H1 (cell line): Measurements from ENCODE around the gene CISH.

Experiments used
- CBX8 ChIP-seq: fragments of 300-800, 300-1000 bp; sonication (generic); IDR thresholded peaks from 2 replicates; pipeline ENCODE4 v1.7.1; 2016; ENCODE audit warnings: low read depth, low read length, borderline replicate concordance
- CREB1 ChIP-seq: IDR thresholded peaks from 2 replicates; pipeline ENCODE4 v1.6.1; 2012; ENCODE audit warnings: inconsistent platforms
- EP300 ChIP-seq, 2 experiments: IDR thresholded peaks; 1 replicate in 1 of 2; 2 replicates in 1 of 2; pipeline ENCODE4 v1.6.1; 2011 to 2012; ENCODE audit warnings: low read depth in 2 of 2, low read length in 2 of 2, mild to moderate bottlenecking in 2 of 2, borderline replicate concordance in 1 of 2, inconsistent platforms in 1 of 2, moderate library complexity in 1 of 2
- EZH2 ChIP-seq: fragments of 200-600 bp; sonication (generic); IDR thresholded peaks from 2 replicates; pipeline ENCODE4 v1.7.1; 2012; ENCODE audit warnings: low read depth, mild to moderate bottlenecking, moderate library complexity, low read length, inconsistent platforms; ENCODE audit not compliant: severe bottlenecking
- GABPA ChIP-seq: IDR thresholded peaks from 2 replicates; pipeline ENCODE4 v1.6.1; 2011; ENCODE audit warnings: mild to moderate bottlenecking, low read length, moderate library complexity, borderline replicate concordance; ENCODE audit not compliant: insufficient read depth
- TCF12 ChIP-seq: IDR thresholded peaks from 2 replicates; pipeline ENCODE4 v1.6.1; 2011; ENCODE audit warnings: low read depth, mild to moderate bottlenecking, low read length
- TF ChIP-seq, protein P1 (sequence below): IDR thresholded peaks from 2 replicates; pipeline ENCODE4 v1.6.1; 2012; ENCODE audit warnings: inconsistent platforms
- TF ChIP-seq, protein P2 (sequence below), 3 experiments: IDR thresholded peaks; 1 replicate in 2 of 3; 2 replicates in 1 of 3; pipeline versions ENCODE4 v1.5.1 to v1.6.1; 2011; ENCODE audit warnings: low read length in 3 of 3, mild to moderate bottlenecking in 3 of 3, inconsistent platforms in 2 of 3, low read depth in 1 of 3, moderate library complexity in 1 of 3; ENCODE audit not compliant: insufficient read depth in 1 of 3; ENCODE audit errors: control extremely low read depth in 1 of 3
- TF ChIP-seq, protein P3 (sequence below): IDR thresholded peaks from 2 replicates; pipeline ENCODE4 v1.6.1; 2012; ENCODE audit warnings: low read length, inconsistent platforms

- no peak for TF ChIP-seq EZH2
- TF ChIP-seq, protein P1, sequence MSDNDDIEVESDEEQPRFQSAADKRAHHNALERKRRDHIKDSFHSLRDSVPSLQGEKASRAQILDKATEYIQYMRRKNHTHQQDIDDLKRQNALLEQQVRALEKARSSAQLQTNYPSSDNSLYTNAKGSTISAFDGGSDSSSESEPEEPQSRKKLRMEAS, result no peak
- TF ChIP-seq, protein P2, sequence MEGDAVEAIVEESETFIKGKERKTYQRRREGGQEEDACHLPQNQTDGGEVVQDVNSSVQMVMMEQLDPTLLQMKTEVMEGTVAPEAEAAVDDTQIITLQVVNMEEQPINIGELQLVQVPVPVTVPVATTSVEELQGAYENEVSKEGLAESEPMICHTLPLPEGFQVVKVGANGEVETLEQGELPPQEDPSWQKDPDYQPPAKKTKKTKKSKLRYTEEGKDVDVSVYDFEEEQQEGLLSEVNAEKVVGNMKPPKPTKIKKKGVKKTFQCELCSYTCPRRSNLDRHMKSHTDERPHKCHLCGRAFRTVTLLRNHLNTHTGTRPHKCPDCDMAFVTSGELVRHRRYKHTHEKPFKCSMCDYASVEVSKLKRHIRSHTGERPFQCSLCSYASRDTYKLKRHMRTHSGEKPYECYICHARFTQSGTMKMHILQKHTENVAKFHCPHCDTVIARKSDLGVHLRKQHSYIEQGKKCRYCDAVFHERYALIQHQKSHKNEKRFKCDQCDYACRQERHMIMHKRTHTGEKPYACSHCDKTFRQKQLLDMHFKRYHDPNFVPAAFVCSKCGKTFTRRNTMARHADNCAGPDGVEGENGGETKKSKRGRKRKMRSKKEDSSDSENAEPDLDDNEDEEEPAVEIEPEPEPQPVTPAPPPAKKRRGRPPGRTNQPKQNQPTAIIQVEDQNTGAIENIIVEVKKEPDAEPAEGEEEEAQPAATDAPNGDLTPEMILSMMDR (IDR thresholded peaks at IDR 0.05; ENCODE audit: control extremely low read depth in 1 of 3, insufficient read depth in 1 of 3, low read depth in 1 of 3, low read length in 3 of 3), result no peak
- TF ChIP-seq, protein P3, sequence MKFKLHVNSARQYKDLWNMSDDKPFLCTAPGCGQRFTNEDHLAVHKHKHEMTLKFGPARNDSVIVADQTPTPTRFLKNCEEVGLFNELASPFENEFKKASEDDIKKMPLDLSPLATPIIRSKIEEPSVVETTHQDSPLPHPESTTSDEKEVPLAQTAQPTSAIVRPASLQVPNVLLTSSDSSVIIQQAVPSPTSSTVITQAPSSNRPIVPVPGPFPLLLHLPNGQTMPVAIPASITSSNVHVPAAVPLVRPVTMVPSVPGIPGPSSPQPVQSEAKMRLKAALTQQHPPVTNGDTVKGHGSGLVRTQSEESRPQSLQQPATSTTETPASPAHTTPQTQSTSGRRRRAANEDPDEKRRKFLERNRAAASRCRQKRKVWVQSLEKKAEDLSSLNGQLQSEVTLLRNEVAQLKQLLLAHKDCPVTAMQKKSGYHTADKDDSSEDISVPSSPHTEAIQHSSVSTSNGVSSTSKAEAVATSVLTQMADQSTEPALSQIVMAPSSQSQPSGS, result no peak
- TF ChIP-seq TCF12, result no peak
- TF ChIP-seq CREB1, result no peak
- no peak for TF ChIP-seq CBX8
- no peak for TF ChIP-seq GABPA
- TF ChIP-seq EP300 (IDR thresholded peaks at IDR 0.05; ENCODE audit: borderline replicate concordance in 1 of 2, low read depth in 2 of 2, low read length in 2 of 2), result no peak
These were observed 21.7 kb upstream of the CISH start for GRCh38 chr3:50633230-50633790.
